ENCODE results near the gene CHL1.

Gene CHL1

GRCh38 chr3:249587-250262 lies 53.2 kb downstream of the CHL1 start:
- H3K27me3 Mint-ChIP-seq = no peaks in the 10 kb centered on the region
- no peaks in the 10 kb centered on the region for H3K9me3 Mint-ChIP-seq
- H3K4me3 Mint-ChIP-seq = no peak overlapping the region
- no peaks in the 10 kb centered on the region for H3K36me3 Mint-ChIP-seq
- no peak for ATAC-seq
- peak overlapping the region; percentile 53 for H3K27ac Mint-ChIP-seq
- peaks cover 23% of the 10 kb centered on the region for H3K4me1 Mint-ChIP-seq

GRCh38 chr3:256501-256900 lies 59.9 kb downstream of the CHL1 start:
- Mint-ChIP-seq H3K9me3 (no peaks in the 10 kb centered on the region), H3K27me3 (no peaks in the 10 kb centered on the region), H3K4me3 (no peak overlapping the region), H3K27ac (no peak overlapping the region), H3K4me1 (no peaks in the 10 kb centered on the region), H3K36me3 (no peaks in the 10 kb centered on the region)
- no peak for ATAC-seq

DNA sequence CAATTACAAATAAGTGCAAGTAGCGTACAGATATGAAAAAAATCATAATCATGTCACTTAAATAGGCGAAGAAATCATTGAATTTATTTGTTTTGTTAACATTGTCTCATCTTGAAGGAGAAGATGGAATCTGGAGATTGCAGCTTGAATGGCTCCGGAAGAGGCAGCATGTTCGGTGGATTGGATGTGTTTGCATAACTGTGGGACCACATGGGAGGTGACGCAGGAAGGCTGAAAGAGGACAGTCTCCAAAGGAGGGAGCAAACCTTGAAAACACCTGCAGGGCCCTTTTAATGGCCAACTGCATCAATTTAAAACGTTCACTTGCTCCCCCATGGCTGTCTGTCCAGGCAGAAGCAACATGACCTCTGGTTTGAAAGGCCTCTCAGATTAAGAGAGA lies 61.3 kb downstream of the CHL1 start:
- no peaks in the 10 kb centered on the region for H3K27me3 Mint-ChIP-seq
- ATAC-seq = no peak
- H3K9me3 Mint-ChIP-seq = no peaks in the 10 kb centered on the region
- H3K4me1 Mint-ChIP-seq = no peaks in the 10 kb centered on the region
- H3K27ac Mint-ChIP-seq = no peak overlapping the region
- no peak overlapping the region for H3K4me3 Mint-ChIP-seq
- H3K36me3 Mint-ChIP-seq = no peaks in the 10 kb centered on the region

DNA sequence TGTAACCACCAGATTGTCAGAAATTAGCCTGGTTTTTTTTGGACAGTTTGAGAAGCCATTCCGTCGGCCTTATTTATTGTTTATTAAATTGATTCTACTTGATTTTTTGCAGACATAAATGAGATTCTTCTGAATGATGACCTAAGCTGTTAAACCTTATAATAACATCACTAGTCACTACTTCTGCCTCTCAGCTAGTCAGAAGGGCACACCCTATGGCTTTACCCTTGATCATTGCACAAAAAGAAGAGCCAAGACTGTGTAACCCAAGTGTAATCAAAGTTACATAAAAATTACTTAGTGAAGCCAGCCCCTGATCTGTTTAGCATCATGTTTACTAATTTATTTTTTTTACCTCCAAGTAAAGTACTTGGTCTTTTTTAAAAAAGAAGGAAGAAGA lies 64.3 kb downstream of the CHL1 start:
- Mint-ChIP-seq H3K27me3 (no peaks in the 10 kb centered on the region), H3K9me3 (no peaks in the 10 kb centered on the region)

DNA sequence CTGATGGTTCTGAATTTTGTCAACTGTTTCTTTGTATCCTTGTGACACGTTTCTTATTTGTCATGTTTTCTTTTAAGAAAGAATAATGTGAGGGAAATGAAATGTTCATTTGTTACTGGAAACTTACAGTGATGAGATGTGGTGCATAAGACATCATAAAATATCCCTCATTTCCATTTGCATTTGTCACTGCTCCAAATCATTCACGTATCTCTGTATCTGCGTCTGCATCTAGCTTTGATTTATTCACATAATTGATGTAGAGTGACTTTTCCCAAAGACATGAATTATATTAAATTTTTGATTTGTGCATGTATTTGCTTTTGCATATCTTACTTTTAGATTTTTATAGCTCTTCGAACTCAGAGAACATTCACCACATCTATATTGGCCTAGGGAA lies 66.8 kb downstream of the CHL1 start:
- no peak overlapping the region for H3K27ac Mint-ChIP-seq
- H3K27me3 Mint-ChIP-seq = no peaks in the 10 kb centered on the region
- no peaks in the 10 kb centered on the region for H3K36me3 Mint-ChIP-seq
- no peaks in the 10 kb centered on the region for H3K4me1 Mint-ChIP-seq
- ATAC-seq = no peak
- no peak overlapping the region for H3K4me3 Mint-ChIP-seq
- no peaks in the 10 kb centered on the region for H3K9me3 Mint-ChIP-seq

More for the DNA sequence above, 64.3 kb downstream of the CHL1 start:
- H3K27ac Mint-ChIP-seq = no peak overlapping the region
- ATAC-seq = no peak
- no peak overlapping the region for H3K4me3 Mint-ChIP-seq
- no peaks in the 10 kb centered on the region for H3K4me1 Mint-ChIP-seq
- no peaks in the 10 kb centered on the region for H3K36me3 Mint-ChIP-seq

DNA sequence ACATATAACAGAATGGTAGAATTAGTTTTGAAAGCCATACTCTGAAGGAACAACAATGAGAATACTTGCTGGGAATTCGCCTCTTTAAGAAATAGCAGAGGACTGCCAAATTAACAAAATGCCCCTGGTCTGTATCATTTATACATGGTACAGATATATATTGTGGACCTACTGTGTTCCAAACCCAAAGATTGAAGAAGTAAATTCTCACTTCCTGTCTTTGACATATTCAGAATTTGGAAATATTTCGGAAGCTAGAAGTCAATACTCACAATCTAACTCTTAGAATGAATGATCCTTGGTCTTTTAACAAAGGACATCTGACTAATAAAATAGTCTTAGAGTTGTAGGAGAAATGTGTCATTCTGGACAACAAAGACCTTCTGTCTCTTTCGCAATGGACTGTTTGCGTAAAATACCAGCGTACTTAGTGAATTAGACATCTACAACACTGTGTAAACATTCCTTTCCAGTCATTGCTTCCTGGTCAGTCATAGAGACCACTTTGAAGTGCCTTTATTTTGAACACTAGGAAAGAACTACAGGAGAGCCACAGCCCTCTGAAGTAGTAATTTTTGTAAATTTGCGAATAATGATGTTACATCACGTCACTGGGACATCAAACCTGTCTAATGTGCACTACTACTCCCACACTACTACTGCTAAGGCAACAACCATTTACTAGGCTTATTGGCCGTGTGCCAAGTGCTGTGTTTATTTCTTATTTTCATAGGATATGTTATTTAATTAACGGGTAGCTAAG lies 68.0 kb downstream of the CHL1 start:
- H3K4me1 Mint-ChIP-seq = peaks cover 2% of the 10 kb centered on the region
- ATAC-seq = no peak
- H3K9me3 Mint-ChIP-seq = no peaks in the 10 kb centered on the region
- H3K4me3 Mint-ChIP-seq = no peak overlapping the region
- no peaks in the 10 kb centered on the region for H3K27me3 Mint-ChIP-seq
- H3K27ac Mint-ChIP-seq = no peak overlapping the region
- H3K36me3 Mint-ChIP-seq = no peaks in the 10 kb centered on the region

GRCh38 chr3:267101-267500 lies 70.5 kb downstream of the CHL1 start:
- Mint-ChIP-seq H3K4me1 (peaks cover 26% of the 10 kb centered on the region), H3K36me3 (no peaks in the 10 kb centered on the region), H3K9me3 (no peaks in the 10 kb centered on the region), H3K27me3 (no peaks in the 10 kb centered on the region), H3K27ac (no peak overlapping the region), H3K4me3 (no peak overlapping the region)
- no peak for ATAC-seq

DNA sequence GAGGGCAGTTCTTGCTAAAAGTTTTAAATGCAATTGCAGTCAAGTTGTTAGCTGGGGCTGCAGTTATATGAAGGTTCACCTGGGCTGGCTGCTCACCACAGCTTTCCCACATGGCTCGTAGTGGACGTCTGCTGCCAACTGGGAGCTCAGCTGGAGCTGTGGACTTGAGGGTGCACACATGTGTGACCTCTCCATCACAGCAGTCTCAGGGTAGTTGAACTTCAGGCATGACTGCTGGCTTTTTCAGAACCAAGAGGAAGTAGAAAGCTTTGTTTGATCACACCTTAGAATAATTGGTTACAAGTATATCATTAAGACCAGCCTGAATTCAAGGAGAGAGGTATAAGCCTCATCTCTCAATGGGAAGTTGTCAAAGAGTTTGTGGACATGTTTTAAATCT lies 74.1 kb downstream of the CHL1 start:
- ATAC-seq = no peak
- Mint-ChIP-seq H3K9me3 (no peaks in the 10 kb centered on the region), H3K27me3 (no peaks in the 10 kb centered on the region), H3K4me3 (no peak overlapping the region), H3K36me3 (peaks cover 6% of the 10 kb centered on the region), H3K4me1 (peaks cover 54% of the 10 kb centered on the region), H3K27ac (peak overlapping the region; percentile 82)

GRCh38 chr3:274927-275326 lies 78.4 kb downstream of the CHL1 start:
- Mint-ChIP-seq H3K27ac (peak overlapping the region; percentile 73), H3K4me3 (no peak overlapping the region), H3K36me3 (peaks cover 6% of the 10 kb centered on the region), H3K27me3 (no peaks in the 10 kb centered on the region), H3K9me3 (no peaks in the 10 kb centered on the region), H3K4me1 (peaks cover 76% of the 10 kb centered on the region)
- no peak for ATAC-seq

DNA sequence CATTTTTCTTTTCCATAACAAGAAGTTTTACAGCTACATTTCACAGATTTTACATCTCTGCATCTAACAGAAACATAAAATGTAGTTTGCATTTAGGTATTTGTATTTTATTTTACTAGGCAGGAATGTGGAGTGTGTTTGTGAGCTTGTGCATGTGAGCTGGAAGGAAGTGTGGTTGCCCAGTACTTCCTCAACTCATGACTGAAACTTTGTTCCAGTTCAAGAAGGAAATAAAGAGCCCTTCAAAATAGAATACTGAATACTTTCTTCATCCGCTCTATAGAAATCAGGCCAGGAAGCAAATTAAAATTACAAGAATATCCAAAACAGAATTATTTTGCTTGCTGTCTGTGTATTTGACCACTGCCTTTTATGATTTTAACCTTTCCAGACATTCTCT lies 81.3 kb downstream of the CHL1 start:
- Mint-ChIP-seq H3K4me3 (peak overlapping the region; percentile 54), H3K36me3 (peaks cover 6% of the 10 kb centered on the region), H3K9me3 (peaks cover 3% of the 10 kb centered on the region), H3K27me3 (no peaks in the 10 kb centered on the region), H3K4me1 (peaks cover 63% of the 10 kb centered on the region), H3K27ac (peak overlapping the region; percentile 96)
- peak; percentile 59 for ATAC-seq

- H3K36me3 Mint-ChIP-seq = peaks cover 11% of the 10 kb centered on the region
- peaks cover 3% of the 10 kb centered on the region for H3K9me3 Mint-ChIP-seq
- H3K4me3 Mint-ChIP-seq = peak overlapping the region; percentile 54
- H3K27me3 Mint-ChIP-seq = no peaks in the 10 kb centered on the region
- peaks cover 57% of the 10 kb centered on the region for H3K4me1 Mint-ChIP-seq
- peak; percentile 97 for ATAC-seq
- peak overlapping the region; percentile 96 for H3K27ac Mint-ChIP-seq
These were observed 81.9 kb downstream of the CHL1 start for GRCh38 chr3:278300-279064.

GRCh38 chr3:279325-279724 lies 82.8 kb downstream of the CHL1 start:
- Mint-ChIP-seq H3K27ac (peak overlapping the region; percentile 96), H3K4me1 (peaks cover 48% of the 10 kb centered on the region), H3K27me3 (no peaks in the 10 kb centered on the region), H3K9me3 (peaks cover 6% of the 10 kb centered on the region), H3K4me3 (peak overlapping the region; percentile 54), H3K36me3 (peaks cover 11% of the 10 kb centered on the region)
- ATAC-seq = no peak

- Mint-ChIP-seq H3K4me1 (peaks cover 42% of the 10 kb centered on the region), H3K36me3 (peaks cover 11% of the 10 kb centered on the region), H3K9me3 (peaks cover 6% of the 10 kb centered on the region), H3K4me3 (no peak overlapping the region), H3K27ac (peak overlapping the region; percentile 78), H3K27me3 (no peaks in the 10 kb centered on the region)
- ATAC-seq = no peak
These were observed 84.1 kb downstream of the CHL1 start for GRCh38 chr3:280681-281080.

GRCh38 chr3:284322-284721 lies 87.8 kb downstream of the CHL1 start:
- Mint-ChIP-seq H3K27me3 (no peaks in the 10 kb centered on the region), H3K9me3 (peaks cover 6% of the 10 kb centered on the region), H3K36me3 (peaks cover 11% of the 10 kb centered on the region), H3K4me3 (no peak overlapping the region), H3K4me1 (peaks cover 20% of the 10 kb centered on the region), H3K27ac (no peak overlapping the region)
- no peak for ATAC-seq

DNA sequence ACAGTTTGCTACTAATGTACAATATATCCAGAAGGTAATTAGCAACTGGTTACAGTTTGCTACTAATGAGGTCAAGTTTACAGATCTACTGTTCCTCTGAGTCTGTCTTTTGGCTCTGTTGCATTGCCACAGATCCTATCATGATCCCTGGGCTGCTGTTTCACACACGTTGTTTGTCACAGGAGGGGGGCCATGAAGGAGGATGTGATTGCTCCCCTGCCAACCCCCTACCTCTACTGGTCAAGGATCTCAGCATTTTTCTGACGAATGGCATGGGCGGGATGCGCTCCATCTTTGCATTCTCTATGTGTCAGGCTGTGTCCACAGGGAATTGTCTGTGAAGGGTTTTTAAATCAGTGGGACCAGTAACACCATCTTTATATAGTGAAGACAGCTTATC lies 91.9 kb downstream of the CHL1 start:
- ATAC-seq = no peak
- no peaks in the 10 kb centered on the region for H3K36me3 Mint-ChIP-seq
- no peaks in the 10 kb centered on the region for H3K27me3 Mint-ChIP-seq
- no peak overlapping the region for H3K27ac Mint-ChIP-seq
- peaks cover 2% of the 10 kb centered on the region for H3K9me3 Mint-ChIP-seq
- H3K4me1 Mint-ChIP-seq = peaks cover 19% of the 10 kb centered on the region
- H3K4me3 Mint-ChIP-seq = no peak overlapping the region

All from stimulated activated memory B cell treated with anti-CD40 and anti-IgM and Interleukin-4, amounts not matched to agents 10 μg/mL and 1 μg/mL and 100 μg/mL, for 72 hours (primary cell).